GM18526 (cell line): ENCODE measurements around the gene MVK.

ENCODE experiments used
- POLR2A ChIP-seq: IDR thresholded peaks from 3 replicates; pipeline ENCODE4 v1.6.1; 2011; ENCODE audit not compliant: insufficient read length; ENCODE audit errors: extremely low read depth

Gene MVK

DNA sequence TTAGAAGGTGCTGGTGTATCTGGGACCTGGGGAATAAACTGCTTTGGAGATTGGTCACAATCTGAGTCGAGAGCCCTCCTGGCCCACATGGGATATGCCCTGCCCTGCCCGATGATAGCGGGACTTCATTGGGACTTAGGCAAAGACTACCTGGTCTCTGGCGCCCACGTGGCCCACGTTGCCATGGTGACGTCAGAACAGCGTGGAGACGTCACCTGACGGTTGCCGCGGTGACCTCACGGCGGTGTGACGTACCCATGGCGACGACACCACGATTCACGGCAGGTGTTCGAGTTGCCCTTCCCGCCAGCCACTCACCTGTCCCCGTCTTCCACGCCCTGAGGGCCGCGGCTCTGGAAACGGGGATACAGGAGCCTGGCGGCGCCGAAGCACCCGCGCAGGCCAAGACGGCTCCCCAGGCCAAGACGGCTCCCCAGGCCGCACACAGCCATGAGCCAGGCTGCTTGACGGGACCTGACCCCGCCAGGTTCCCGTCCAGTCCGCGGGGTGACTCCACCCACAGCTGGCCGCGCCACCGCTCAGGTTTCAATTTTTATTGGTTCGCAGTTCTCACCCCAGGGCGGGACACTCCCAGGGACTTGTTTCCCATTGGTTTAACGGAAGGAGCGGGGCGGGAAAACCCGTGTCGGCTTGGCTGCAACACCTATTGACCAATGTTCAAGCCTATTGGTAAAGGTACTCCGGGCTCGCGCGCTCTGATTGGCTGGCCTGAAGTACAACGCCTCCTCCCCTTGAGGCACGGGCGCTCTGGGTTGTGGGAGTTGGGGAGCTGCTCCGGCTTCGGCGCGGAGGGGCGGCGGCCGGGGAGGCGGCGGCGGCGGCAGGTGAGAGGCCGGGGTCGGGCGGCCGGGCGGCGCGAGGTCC lies at the start of gene MVK, which contains the start of gene MMAB:
MVK (plus strand) TSS at position 766 of the 885 bp plus-strand sequence. CDS start 1,029 bp downstream, outside the sequence.
MMAB (minus strand) TSS at position 476 of the 885 bp plus-strand sequence; CDS start at position 452, 24 bp downstream.
- peak; percentile 88 for TF ChIP-seq POLR2A

DNA sequence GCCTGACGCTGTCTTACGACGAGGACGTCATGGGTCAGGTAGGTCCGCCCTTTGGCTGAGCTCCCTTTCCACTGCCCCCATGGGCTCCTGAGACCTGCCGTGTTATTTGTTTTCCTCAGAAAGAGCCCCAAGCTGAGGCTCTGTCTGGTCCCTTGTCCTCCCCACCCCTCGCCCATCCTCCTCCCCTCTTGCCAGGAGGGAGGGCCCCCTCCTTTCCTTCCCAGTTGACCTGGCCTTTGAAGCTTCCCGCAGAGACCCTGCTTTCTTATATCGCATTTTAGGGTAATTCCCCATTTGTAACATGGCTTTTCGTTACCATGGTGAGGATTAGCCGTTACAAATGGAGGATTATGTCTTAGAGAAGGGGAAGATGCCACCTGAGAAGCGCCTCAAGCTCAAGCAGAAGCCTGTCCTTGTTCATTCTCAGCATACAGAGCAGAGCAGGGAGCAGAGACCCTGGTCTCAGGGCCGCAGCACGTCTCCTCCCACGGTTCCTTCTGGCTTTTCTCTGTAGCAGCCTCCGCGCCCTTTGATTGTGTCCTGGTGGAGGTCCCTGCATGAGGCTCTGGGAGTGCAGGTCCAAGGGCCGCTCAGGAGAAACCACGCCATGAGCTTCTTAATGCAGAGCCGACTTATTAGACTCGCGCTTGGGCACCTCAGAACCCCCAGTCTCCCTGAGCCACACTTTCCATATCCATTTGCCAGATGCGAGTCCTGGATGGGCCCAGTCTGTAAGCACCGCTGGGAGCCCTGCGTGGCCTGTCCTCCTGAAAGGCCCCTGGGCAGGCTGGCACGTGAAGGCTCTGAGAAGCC lies 48.9 kb upstream of the MVK start:
- no peak for TF ChIP-seq POLR2A

DNA sequence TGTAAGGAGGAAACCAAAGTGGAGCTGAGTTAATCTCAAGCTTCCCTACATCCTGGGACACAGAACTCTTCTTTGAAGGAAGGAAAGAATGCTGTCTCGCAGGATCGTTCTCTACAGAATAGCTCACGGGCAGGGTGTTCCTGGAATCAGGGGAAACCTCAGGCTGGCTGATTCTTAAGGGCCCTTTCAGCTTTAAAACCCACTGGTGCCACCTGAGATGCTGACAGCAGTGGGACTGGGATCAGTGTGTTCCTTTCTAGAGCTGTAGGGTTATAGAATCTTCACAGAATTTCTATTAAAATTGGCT lies 48.4 kb upstream of the MVK start:
- no peak for TF ChIP-seq POLR2A

DNA sequence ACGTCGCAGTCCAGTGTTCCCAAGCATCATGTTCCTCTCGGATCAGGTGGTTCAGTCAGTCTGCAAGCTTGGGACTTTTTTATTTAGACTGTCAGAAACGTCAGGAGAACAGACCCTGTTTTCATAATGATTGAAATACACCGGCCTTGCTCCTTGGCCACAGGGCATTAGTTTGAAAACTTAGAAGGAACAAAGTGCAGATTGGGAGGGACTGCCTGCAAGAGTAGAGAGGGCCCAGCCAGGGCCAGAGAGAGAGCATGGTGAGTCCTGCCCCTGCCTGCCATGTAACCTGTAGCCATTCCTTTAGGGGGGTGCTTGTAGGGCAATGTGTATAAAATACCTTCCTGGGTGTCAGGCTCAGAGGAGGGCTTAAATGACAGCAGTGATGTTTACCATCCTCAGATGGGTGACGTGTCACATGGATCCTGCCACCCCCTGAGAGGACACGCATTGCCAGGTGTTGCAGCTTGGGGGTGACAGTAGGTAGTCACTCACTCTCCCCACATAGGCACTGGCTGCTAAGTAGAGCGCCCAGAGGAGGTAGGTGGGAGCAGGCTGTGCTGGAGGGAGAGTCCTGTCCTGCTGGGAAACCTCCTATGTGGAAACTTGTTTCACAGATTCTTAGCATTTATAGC lies 46.0 kb upstream of the MVK start:
- no peak for TF ChIP-seq POLR2A

DNA sequence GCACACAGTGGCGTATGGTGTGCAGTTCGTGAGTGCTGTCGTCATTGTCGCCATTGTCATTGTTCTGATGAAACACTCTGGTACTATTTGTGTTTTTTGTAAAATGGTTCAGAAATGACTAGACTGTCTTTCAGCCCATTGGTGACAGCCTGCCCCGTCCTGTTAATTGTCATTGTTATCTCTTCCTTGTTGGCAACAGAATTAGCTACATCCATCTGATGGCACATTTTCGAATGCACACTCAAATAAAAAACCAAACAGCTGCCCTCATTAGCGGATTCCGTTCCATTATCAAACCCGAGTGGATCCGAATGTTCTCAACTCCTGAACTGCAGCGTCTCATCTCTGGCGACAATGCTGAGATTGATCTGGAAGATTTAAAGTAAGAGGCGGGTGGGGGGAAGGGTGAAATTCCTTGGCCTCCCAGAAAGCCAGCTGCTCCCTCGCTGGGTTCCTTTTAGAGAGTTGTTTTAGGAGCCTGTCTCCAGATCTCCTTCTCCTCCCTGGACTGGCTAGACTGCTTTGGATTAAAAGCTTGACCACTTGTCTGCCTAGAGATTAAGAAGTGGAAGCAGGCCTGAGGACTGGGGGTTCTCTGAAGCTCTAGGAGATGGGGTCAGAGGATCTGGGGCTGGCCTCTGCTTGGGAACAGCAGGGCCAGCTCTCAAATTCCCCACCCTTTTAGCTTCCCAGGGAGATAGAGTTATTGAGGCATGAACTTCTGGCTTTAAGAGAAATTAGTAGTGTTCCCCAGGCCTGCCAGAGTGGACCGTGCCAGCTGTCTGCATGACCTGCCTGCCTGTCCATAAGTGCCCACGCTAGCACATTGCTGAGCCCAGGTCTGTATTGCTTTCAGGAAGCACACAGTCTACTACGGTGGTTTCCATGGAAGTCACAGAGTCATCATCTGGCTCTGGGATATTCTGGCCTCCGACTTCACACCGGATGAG lies 43.6 kb upstream of the MVK start:
- no peak for TF ChIP-seq POLR2A

DNA sequence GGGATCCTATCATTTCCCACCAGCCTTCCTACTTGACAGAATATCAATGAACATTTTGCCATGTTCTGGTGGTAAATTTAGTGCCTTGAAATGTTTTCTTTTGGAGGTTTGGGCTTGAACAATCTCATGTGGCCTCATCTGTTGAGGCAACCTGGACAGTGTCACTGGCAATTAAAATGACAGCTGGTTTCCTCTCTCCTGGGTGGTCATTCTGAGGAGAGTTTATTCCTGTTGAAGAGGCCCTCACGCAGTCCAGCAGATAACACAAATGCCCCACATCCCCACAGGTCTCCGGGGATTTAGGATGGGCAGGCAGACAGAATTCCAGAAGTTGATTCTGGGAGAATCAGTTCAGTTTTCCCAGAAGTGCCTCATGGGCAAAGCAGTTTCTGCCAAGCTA lies 42.2 kb upstream of the MVK start:
- TF ChIP-seq POLR2A = no peak

DNA sequence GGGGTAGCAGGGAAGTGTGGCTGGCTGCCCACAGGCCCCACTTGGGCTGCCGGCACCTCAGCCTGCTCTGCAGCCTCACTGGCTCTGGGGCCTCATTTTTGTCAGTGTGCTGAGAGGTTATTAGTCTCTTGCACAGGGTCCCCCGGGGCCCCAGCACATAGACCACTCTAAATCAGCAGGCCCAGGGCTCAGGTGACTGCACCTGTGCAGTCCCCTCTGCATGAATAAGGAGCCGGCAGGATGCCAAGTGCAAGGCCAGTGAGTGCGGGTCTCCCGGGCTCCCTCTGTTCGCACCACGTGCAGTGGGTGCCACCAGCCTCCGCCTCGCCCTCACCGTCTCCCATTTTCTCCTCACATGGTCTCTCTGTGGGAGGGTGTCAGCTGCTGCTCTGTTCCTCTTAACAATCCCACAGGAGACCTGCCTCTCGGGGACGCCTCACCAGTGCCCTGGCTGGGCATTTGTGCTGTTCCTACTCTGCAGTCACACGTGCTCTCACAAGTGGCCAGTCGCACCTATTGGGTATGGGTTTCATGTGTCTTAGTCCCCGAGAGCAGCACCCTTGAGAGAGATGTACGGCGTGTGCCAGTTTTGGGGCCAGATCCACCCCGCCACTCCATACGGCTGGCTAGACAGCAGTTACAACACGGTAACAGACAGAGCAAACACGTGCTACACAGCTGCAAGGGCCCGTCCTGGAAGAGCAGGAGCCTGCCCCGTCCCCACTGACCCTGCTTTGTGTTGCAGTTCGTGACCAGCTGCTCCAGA lies 40.7 kb upstream of the MVK start:
- TF ChIP-seq POLR2A = no peak

DNA sequence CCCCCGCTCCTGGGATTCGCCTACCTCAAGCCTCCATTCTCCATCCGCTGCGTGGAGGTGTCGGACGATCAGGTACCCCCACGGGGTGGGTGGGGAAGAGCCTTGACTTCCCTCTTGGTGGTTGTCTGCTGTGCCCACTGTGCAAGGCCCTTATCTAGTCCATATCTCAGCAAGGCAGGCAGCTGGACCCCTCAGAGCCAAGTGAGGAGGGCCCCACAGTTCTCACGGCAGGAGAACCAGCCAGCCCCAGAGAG lies 40.2 kb upstream of the MVK start:
- TF ChIP-seq POLR2A = no peak

DNA sequence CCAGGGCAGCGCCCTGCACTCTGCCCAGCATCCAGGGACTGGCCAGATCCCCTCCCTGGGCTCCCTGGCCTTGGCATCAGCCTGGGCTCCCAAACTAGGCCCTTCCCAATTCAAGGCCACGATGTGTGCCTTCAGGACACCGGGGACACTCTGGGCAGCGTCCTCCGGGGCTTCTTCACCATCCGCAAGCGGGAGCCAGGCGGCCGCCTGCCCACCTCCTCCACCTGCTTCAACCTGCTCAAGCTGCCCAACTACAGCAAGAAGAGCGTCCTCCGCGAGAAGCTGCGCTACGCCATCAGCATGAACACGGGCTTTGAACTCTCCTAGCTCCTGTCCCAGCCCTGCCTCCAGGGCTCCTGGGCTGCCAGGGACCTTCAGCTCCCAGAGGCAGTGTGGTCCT lies 39.1 kb upstream of the MVK start:
- no peak for TF ChIP-seq POLR2A

DNA sequence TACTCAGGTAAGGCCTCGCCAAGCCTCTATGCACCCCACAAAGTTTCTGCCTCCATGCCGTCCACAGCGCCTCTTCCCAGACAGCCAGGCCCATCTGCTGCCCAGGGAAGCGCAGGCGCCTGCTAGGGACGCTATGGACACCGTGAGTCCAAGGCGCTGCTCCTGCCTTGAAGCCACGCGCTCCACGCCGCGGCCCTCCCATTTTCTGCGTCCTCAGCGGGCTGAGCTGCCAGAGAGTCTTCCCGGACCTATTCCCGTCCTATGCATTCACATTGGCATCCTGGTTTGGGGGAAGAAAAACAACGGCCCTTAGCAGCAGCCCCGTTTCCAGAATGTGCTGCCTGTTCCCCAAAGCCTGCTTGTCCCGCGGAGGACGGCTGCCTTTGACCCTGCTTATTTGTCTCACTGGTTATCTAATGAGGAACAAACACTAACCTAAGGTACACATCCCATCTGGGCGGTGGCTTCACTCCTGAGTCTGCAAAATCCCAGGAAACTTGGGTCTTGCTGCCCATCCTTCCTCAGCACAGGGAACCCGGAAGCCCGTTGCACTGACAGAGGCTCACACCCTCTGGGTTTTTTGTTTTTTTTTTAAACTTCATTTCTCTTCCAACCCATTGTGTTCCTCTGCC lies 38.2 kb upstream of the MVK start:
- no peak for TF ChIP-seq POLR2A

DNA sequence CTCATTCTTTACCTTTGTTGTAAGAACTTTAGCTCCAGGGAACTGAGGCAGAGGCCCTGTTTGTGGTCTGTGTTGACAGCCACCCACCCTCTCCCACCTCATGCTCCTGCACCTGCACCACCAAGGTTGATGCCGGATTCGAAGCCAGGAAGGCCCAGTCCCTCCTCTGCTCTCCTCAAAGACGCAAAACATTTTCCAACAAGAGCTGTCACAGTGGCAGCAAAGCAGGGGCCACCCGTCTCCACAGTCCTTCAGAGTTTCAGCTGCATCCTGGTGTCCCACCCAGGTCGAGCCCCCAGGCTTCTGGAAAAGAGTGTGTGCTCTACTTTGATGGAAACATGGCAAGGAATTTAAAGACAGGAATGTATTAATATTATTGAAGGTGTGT lies 37.7 kb upstream of the MVK start:
- no peak for TF ChIP-seq POLR2A

DNA sequence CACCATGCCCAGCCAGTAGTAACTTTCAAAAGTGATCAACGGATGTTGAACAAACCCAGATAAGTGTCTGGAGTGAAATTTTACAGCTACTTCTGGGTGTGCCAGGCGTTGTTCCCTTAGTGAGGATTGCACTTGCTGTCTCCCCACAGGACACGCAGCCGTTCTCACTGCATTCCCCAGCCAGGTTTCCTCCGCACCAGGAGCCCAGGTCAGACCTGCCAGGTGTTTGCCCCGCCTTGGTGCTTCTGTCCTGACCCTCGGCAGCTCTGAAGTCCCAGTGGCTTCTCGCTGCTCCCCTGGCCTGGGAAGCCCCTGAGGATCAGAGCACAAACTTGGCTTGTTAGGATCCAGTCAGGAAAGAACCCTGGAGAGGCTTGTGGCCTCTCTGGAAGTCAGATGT lies 36.5 kb upstream of the MVK start:
- no peak for TF ChIP-seq POLR2A

DNA sequence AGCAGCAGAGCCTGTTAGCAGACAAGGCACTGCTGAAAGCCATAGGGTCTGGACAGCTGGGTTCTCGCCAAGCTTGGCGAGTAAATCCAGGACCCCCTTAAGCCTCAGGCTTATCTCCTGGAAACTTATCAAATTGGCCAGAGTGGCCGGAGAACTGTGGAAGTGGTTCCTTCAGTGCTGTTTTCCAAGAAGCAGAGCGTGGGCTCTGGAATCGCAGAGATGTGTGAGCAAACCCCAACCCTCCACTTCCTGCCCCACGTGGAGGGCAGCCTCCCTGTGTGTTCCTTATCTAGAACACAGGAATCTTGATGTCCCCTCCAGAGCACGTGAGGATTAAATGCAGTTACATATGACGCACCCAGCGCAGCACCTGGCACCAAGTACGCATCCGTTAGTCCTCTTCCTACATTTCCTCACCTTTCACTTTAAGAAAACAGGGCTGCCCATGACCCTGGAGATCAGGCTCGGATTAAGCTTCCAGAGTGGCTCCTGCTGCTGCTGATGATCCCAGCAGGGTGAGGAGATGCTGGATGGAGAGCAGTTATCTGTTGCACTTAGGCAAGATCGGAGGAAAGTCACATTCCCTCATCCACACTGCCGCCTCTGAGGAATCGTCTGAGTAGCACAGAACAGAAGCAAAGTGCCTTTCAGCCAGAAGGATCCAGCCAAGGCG lies 35.3 kb upstream of the MVK start:
- TF ChIP-seq POLR2A = no peak

DNA sequence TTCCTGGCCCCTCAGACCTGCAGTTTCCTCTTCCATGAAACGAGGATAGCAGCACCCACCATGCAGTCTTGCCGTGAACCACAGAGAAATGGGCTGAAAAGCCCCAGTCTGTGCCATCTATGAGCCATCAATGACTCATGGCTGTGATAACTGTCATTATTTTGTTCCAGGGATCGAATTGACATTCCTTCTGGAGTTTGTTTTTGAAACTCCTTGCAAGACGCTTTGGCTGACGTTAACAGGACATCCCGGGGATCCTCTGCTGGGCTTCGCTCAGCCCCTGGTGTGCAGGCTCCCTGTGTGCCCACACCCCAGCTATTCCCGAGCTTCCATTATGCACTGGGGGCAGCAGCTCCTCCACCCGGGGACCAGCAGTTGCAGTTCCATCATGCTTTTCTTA lies 34.1 kb upstream of the MVK start:
- TF ChIP-seq POLR2A = no peak
